Measurements from ENCODE around the gene UPP1. TPM values are rescaled to one million over a fixed set of nuclear protein-coding genes. Genes with fewer than 3 reads are reported as not detected.

Gene UPP1
- total RNA-seq, 1 donor from 2014 or later: 48.9 TPM

Other genes starting within 250 kb of the UPP1 start
- gene PKD1L1, start 140.8 kb upstream of the UPP1 start, total RNA-seq: 0.11 and 1.1 TPM in 2 replicates
- 33.8 and 36.6 TPM in 2 replicates for gene HUS1, start 109.7 kb upstream of the UPP1 start, total RNA-seq
- gene SUN3, start 60.2 kb upstream of the UPP1 start, total RNA-seq: not detected in 2 replicates
- gene C7orf57, start 53.7 kb upstream of the UPP1 start, total RNA-seq: 0.11 and 0.18 TPM in 2 replicates
- 0.02 and 0.32 TPM in 2 replicates for gene ABCA13, start 82.2 kb downstream of the UPP1 start, total RNA-seq